Pancreas (tissue), 10 donors: ENCODE measurements around the gene SERBP1. TPM values are rescaled to one million over a fixed set of nuclear protein-coding genes. Genes with fewer than 3 reads are reported as not detected.
A peak's percentile ranks its signal among the peaks of the same experiment; 100 is the strongest.

Source experiments
- ATAC-seq, 4 donors: fragments of 200-7000 bp; cut with Tn5 transposase; one replicate each; pipeline versions ENCODE4 v1.8.0 to v1.9.1; 2020; ENCODE audit warnings: mild to moderate bottlenecking in 4 of 4, moderate library complexity in 4 of 4
- DNase-seq, 6 donors: peaks; one replicate each; pipeline ENCODE4 v3.0.0-alpha.2; 2020
- FAIRE-seq: peaks from 2 replicates; lab custom pipeline; 2012; peaks lifted over from hg19 to GRCh38; lab: Jason Lieb, UNC
- H3K27ac ChIP-seq, 4 donors: fragments of 200-600 bp; sonication (generic); 1 replicate in 3 of 4; 2 replicates in 1 of 4; pipeline versions ENCODE4 v1.5.0 to v1.8.0; 2020
- H3K27me3 ChIP-seq, 4 donors: fragments of 200-600 bp; one replicate each; pipeline ENCODE4 v1.8.0; 2021
- H3K36me3 ChIP-seq, 3 donors: fragments of 200-600 bp; sonication (generic) in 1 of 3; one replicate each; pipeline versions ENCODE4 v1.5.0 to v1.8.0; 2020 to 2021
- H3K4me1 ChIP-seq, 3 donors: fragments of 200-600 bp; one replicate each; pipeline ENCODE4 v1.8.0; 2021
- H3K4me3 ChIP-seq, 4 donors: fragments of 200-600 bp; sonication (generic) in 2 of 4; one replicate each; pipeline versions ENCODE4 v1.5.0 to v1.8.0; 2020 to 2021
- H3K9me3 ChIP-seq, 4 donors: fragments of 200-600 bp; one replicate each; pipeline ENCODE4 v1.8.0; 2021
- WGBS, 2 donors: extraction: QIAGEN DNeasy Blood & Tissue Kit; methylation state at CpG; one replicate each; pipeline ENCODE4 v1.1.7; 2013; 5-methylcytosine and 5-hydroxymethylcytosine counted together
- intact Hi-C, 3 donors: fragments of 100-400 bp; cut with DNase I; formaldehyde crosslinking; loops; one replicate each; pipeline versions ENCODE4 v1.11.1 to v1.14.2; 2022
- polyA plus RNA-seq, 2 donors: library from polyadenylated mRNA; stranded (reverse); fragments of 200-250 nt; gene quantifications; one replicate each; pipeline ENCODE4 v1.2.3, GENCODE V29; 2013
- total RNA-seq, 6 donors: library from RNA; stranded (reverse); fragmentation: NEBNext Ultra II Directional in 4 of 6; extraction: Animal tissue kit (Norgen Biotek cat#: 25700) in 4 of 6; gene quantifications; one replicate each; pipeline versions ENCODE4 v1.2.1 to v1.2.4, GENCODE V29; 2021 to 2023
- TF ChIP-seq, protein P1 (sequence below), 4 donors: fragments of 200-600 bp; sonication (generic) in 3 of 4; IDR thresholded peaks; one replicate each; pipeline versions ENCODE4 v1.5.0 to v1.8.0; 2021; ENCODE audit warnings: antibody characterized with exemption in 4 of 4
- donor health status: healthy with polysubstance abuse.
- donor health status: DM: no; HTN: no; CAD: no; lungs with moderate emphysema.
- donor health status: DM: no; HTN: no; CAD: no.
- donor health status: control.
- donor health status: control.
- donor health status: Bipolar disorder and iron deficiency.
- donor health status: DM: yes; HTN: yes; CAD: no.
- donor health status: DM: no; HTN: no; CAD: no.
- donor health status: DM: no; HTN: no; CAD: no.
- donor health status: DM: yes; HTN: yes; CAD: no.

The SERBP1 gene
- total and polyA plus RNA-seq, 8 donors = 38.8 to 138 (median 87.2) TPM

DNA sequence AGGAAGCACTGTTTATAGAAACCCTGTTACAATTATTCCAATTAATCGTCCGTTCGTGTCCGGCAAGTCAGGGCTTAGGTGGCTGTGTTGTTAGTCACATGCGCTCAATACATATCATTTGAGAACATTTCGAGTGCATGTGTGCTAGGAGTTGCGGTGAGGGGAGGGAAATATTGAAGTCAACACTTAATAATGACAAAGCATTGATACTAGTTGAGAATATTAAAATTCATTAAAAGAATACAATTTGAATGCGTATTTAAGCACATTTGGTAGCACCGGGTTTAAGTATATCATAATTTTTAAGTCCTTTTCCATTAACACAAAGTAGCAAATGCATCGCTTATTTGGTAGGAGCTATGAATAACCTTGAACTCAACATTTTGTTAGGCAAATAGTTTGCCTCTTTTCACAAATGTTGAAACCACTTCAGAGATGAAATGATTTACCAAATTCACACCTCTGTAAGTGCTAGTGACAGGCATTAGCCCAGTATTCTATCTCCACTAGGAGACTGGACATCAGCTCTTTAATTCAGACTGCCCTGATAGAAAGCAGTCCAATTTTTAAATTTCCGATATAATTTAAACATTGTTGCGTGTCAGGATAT lies 1.1 kb upstream of the SERBP1 start:
- H3K4me1 ChIP-seq = peaks cover 0 to 14% (median 13%) of the 10 kb centered on the region in 3 donors
- TF ChIP-seq, protein P1, sequence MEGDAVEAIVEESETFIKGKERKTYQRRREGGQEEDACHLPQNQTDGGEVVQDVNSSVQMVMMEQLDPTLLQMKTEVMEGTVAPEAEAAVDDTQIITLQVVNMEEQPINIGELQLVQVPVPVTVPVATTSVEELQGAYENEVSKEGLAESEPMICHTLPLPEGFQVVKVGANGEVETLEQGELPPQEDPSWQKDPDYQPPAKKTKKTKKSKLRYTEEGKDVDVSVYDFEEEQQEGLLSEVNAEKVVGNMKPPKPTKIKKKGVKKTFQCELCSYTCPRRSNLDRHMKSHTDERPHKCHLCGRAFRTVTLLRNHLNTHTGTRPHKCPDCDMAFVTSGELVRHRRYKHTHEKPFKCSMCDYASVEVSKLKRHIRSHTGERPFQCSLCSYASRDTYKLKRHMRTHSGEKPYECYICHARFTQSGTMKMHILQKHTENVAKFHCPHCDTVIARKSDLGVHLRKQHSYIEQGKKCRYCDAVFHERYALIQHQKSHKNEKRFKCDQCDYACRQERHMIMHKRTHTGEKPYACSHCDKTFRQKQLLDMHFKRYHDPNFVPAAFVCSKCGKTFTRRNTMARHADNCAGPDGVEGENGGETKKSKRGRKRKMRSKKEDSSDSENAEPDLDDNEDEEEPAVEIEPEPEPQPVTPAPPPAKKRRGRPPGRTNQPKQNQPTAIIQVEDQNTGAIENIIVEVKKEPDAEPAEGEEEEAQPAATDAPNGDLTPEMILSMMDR (IDR thresholded peaks at IDR 0.05) = no peak
- 7 to 9% methylated on average over 12 of the region's 12 CpGs for WGBS, 2 donors
- H3K4me3 ChIP-seq = peak overlapping the region; percentile 76 to 94 (median 86)
- no peak for ATAC-seq
- no peak for DNase-seq
- intact Hi-C loops = no loop called here
- H3K27me3 ChIP-seq = no peaks in the 10 kb centered on the region
- no peaks in the 10 kb centered on the region for H3K36me3 ChIP-seq
- no peaks in the 10 kb centered on the region for H3K9me3 ChIP-seq
- FAIRE-seq = no peak
- peak overlapping the region; percentile 90 to 95 (median 92) for H3K27ac ChIP-seq

DNA sequence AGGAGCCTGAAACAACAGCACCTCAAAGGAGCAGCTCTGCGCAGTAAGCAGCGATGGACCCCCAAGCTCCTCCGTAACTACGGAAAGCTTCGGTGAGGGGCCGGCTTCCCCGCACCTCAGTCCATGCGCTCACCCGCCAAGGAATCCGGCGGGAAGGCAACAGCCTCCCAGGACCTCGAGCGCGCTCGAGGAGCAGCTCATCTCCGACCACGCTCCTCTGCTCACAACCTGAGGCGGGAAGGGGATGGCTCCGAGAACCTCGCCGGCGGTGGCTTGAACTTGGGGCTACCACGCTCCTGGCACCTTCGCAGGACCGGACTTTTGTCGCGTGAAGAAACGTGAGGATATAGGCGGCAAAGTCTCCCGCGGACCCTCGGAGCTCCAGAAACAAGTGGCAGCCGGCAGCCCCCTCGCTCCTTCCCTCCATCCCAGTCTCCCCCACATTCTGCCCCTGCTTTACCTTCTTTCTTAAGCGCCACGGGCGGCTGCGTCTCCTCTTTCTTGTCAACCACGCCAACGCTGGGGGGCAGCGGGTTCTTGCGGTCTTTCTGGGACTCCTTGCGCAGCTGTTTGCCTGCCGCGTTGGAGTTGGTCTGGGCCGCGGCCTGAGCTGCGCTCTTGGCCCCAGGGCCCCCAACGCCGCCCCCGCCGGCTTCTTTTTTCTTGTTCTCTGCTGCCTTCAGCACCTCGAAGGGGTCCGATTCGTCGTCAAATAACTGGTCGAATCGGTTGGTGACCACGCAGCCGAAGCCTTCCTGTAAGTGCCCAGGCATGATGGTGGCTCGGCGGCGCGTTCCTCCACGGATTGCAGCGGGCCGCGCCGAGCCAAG lies 459 bp downstream of the SERBP1 start:
- Histone ChIP-seq H3K9me3 (no peaks in the 10 kb centered on the region), H3K27ac (peak overlapping the region; percentile 90 to 95 (median 92)), H3K4me1 (peaks cover 5 to 18% (median 15%) of the 10 kb centered on the region in 3 donors), H3K27me3 (no peaks in the 10 kb centered on the region), H3K36me3 (peaks cover 0 to 14% (median 8%) of the 10 kb centered on the region in 3 donors), H3K4me3 (peak overlapping the region; percentile 76 to 94 (median 86))
- FAIRE-seq (no peak), DNase-seq (peak; percentile 12 to 77 (median 36)), ATAC-seq (peak; percentile 13 to 24 (median 16))
- intact Hi-C loops = no loop called here
- TF ChIP-seq, protein P1 (IDR thresholded peaks at IDR 0.05) = no peak
- 0% methylated on average over 63 to 69 of the region's 69 CpGs for WGBS, 2 donors

DNA sequence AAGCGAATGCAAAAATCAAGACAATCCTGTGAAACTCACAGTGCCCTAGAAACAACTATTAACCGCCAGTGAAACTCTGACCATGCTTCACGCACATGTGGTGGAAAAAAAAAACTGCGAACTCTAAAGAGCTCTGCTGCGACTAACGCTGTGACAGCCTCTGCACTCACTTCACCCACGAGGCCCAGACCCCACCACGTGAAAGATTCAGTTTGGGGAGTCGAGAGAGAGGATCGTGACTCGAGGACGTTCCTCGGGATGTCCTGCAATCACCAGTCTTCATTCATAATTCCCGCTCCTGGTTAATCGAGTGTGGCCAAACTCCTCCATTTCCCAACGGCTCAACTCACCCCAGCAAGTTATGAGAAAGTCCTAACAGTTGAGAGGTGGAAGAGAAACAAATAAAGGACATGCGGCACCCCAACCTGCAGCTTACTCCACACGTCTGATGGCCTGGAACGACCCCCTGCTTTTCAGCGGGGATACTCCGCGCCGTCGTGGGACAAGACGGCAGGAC lies 1.1 kb downstream of the SERBP1 start:
- H3K36me3 ChIP-seq = peaks cover 0 to 20% (median 14%) of the 10 kb centered on the region in 3 donors
- H3K4me1 ChIP-seq = peaks cover 5 to 18% (median 18%) of the 10 kb centered on the region in 3 donors
- H3K27ac ChIP-seq = peak overlapping the region in 3 of 4 donors; percentile 90 to 95 (median 92)
- peak overlapping the region; percentile 76 to 94 (median 86) for H3K4me3 ChIP-seq
- ATAC-seq (no peak), FAIRE-seq (no peak), DNase-seq (peak in 1 of 6 donors; percentile 14)
- TF ChIP-seq, protein P1 (IDR thresholded peaks at IDR 0.05) = no peak
- intact Hi-C loops = no loop called here
- H3K27me3 ChIP-seq = no peaks in the 10 kb centered on the region
- H3K9me3 ChIP-seq = no peaks in the 10 kb centered on the region
- 0% methylated on average over 25 of the region's 25 CpGs for WGBS, 2 donors

DNA sequence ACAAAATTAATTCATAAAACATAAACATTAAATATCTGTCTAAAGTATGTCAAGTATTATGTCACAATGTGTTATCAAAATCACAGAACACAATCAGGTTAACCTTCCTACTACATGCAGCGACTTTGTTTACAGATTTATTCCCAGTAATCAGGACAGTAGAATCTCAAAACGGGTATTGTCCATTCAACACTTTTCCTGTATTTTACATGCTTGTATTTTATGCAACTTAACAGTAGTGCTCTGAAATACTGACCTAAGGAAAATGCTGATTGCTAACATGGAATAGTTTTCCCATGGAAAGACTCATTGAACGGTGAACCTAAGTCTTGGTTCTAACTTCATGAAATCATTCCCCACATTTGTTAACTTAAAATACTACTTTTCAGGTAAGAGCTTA lies 2.3 kb downstream of the SERBP1 start:
- Histone ChIP-seq H3K27ac (no peak overlapping the region), H3K36me3 (peaks cover 0 to 32% (median 23%) of the 10 kb centered on the region in 3 donors), H3K4me3 (peak overlapping the region in 3 of 4 donors; percentile 76 to 86 (median 85)), H3K4me1 (peaks cover 5 to 18% (median 18%) of the 10 kb centered on the region in 3 donors), H3K27me3 (no peaks in the 10 kb centered on the region), H3K9me3 (no peaks in the 10 kb centered on the region)
- WGBS, 2 donors = 0 to 3% methylated on average over 3 of the region's 3 CpGs
- ATAC-seq = no peak
- intact Hi-C loops = no loop called here
- no peak for DNase-seq
- no peak for FAIRE-seq
- TF ChIP-seq, protein P1 (IDR thresholded peaks at IDR 0.05) = no peak
